ENCODE measurements around the gene TIMM21. TPM values are rescaled to one million over a fixed set of nuclear protein-coding genes. Genes with fewer than 3 reads are reported as not detected.

Gene TIMM21
- total and polyA plus RNA-seq, 3 donors from 2014 or later = 27.8 to 34.3 (median 33.0) TPM

DNA sequence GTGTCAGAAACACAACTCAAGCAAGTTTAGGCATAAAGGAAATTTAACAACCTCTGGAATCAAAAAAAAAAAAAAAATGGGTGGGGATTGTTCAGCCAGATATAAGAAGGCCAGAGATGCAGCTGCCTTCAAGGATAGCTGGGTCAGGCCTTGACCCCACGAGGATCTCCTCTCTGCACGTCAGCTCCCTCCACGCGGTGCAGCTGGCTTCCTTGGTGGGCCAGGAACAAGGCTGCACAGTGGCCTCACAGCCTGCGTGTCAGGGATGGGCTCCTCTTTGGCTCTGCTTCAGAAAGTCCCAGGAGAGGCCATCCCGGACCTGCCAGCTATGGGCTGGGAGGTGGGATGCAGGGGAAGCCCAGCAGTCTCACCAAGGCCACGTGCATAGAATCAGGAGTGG is 55.5 kb downstream of the TIMM21 start:
- no peaks in the 10 kb centered on the region for H3K4me1 ChIP-seq
- no peak for TF ChIP-seq POLR2A (IDR thresholded peaks at IDR 0.05)
- TF ChIP-seq, protein P1, sequence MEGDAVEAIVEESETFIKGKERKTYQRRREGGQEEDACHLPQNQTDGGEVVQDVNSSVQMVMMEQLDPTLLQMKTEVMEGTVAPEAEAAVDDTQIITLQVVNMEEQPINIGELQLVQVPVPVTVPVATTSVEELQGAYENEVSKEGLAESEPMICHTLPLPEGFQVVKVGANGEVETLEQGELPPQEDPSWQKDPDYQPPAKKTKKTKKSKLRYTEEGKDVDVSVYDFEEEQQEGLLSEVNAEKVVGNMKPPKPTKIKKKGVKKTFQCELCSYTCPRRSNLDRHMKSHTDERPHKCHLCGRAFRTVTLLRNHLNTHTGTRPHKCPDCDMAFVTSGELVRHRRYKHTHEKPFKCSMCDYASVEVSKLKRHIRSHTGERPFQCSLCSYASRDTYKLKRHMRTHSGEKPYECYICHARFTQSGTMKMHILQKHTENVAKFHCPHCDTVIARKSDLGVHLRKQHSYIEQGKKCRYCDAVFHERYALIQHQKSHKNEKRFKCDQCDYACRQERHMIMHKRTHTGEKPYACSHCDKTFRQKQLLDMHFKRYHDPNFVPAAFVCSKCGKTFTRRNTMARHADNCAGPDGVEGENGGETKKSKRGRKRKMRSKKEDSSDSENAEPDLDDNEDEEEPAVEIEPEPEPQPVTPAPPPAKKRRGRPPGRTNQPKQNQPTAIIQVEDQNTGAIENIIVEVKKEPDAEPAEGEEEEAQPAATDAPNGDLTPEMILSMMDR (IDR thresholded peaks at IDR 0.05) = no peak
- no peak overlapping the region for H3K4me3 ChIP-seq
- DNase-seq = peak; percentile 35
- 44 to 47% methylated on average over 5 to 7 of the region's 7 CpGs for WGBS, 2 donors
- H3K27ac ChIP-seq = no peak overlapping the region
- no peaks in the 10 kb centered on the region for H3K27me3 ChIP-seq
- H3K36me3 ChIP-seq (ENCODE audit: low read depth, missing control alignments) = no peaks in the 10 kb centered on the region
- no peaks in the 10 kb centered on the region for H3K9me3 ChIP-seq
- intact Hi-C loops (cut with DNase I; ENCODE audit: low total_unique reads) = no loop called here

DNA sequence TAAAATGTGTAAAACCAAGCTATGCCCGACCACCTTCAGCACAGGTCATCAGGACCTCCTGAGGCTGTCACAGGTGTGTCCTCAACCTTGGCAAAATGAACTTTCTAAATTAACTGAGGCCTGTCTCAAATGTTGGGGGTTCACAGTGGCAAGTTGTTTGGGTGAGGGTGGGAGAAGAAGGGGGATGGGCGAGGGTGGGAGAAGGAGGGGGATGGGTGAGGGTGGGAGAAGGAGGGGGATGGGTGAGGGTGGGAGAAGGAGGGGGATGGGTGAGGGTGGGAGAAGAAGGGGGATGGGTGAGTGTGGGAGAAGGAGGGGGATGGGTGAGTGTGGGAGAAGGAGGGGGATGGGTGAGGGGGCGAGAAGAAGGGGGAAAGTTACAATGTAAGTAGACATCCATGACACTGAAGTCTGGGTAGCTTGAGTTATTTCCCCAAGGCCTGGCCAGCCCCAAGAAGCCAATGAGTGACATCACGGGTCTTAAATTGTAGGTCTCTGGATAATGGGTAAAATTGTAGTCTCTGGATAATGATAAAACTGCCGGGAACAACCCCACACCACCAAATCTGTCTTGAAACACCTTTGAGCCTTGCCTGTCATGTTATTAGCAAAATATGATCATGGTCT is 56.3 kb downstream of the TIMM21 start:
- DNase-seq = no peak
- no peak overlapping the region for H3K4me3 ChIP-seq
- intact Hi-C loops (cut with DNase I; ENCODE audit: low total_unique reads) = no loop called here
- H3K27ac ChIP-seq = no peak overlapping the region
- TF ChIP-seq, protein P1 (IDR thresholded peaks at IDR 0.05) = no peak
- TF ChIP-seq POLR2A (IDR thresholded peaks at IDR 0.05) = no peak
- no peaks in the 10 kb centered on the region for H3K4me1 ChIP-seq
- H3K9me3 ChIP-seq = no peaks in the 10 kb centered on the region
- no peaks in the 10 kb centered on the region for H3K36me3 ChIP-seq (ENCODE audit: low read depth, missing control alignments)
- H3K27me3 ChIP-seq = no peaks in the 10 kb centered on the region
- WGBS, 2 donors = 66 to 78% methylated on average over 5 of the region's 5 CpGs

Other genes with a start within 250 kb of the TIMM21 start
- gene FBXO15, start 689 bp upstream of the TIMM21 start, total RNA-seq = 10 to 100 TPM; 20.8 to 39.1 TPM
- 46.0 TPM for gene FBXO15, start 689 bp upstream of the TIMM21 start, polyA plus RNA-seq (ENCODE audit: insufficient read depth, low read depth, low replicate concordance)
- 10 to 100 TPM; 77.2 to 96.0 TPM for gene CYB5A, start 143.4 kb downstream of the TIMM21 start, total RNA-seq
- gene CYB5A, start 143.4 kb downstream of the TIMM21 start, polyA plus RNA-seq (ENCODE audit: insufficient read depth, low read depth, low replicate concordance) = 126 TPM
- 10 to 100 TPM in 1 of 2 donors, 1 to 10 TPM in 1; 9.8 to 22.1 TPM for gene C18orf63, start 167.3 kb downstream of the TIMM21 start, total RNA-seq
- gene C18orf63, start 167.3 kb downstream of the TIMM21 start, polyA plus RNA-seq (ENCODE audit: insufficient read depth, low read depth, low replicate concordance) = 13.7 TPM